HFFc6 (cell line): Measurements from ENCODE around the gene NPAS3. TPM values are rescaled to one million over a fixed set of nuclear protein-coding genes. Genes with fewer than 3 reads are reported as not detected.

Experiments used
- DNase-seq: peaks from one replicate; pipeline ENCODE4 v3.0.0-alpha.2; 2018
- H3K27ac Mint-ChIP-seq: 2 replicates; pipeline ENCODE4 v1.8.0; 2020; ENCODE audit warnings: mild to moderate bottlenecking, mixed read lengths
- H3K27me3 Mint-ChIP-seq: 2 replicates; pipeline ENCODE4 v1.8.0; 2021; ENCODE audit warnings: mild to moderate bottlenecking, moderate library complexity, mixed read lengths; ENCODE audit not compliant: insufficient read depth
- H3K36me3 Mint-ChIP-seq: 2 replicates; pipeline ENCODE4 v1.8.0; 2021; ENCODE audit warnings: low read depth, mixed read lengths
- H3K4me1 Mint-ChIP-seq: 2 replicates; pipeline ENCODE4 v1.8.0; 2020; ENCODE audit warnings: low read depth, mixed read lengths
- H3K4me3 Mint-ChIP-seq: 2 replicates; pipeline ENCODE4 v1.8.0; 2020; ENCODE audit warnings: mild to moderate bottlenecking, moderate library complexity, mixed read lengths
- H3K9me3 Mint-ChIP-seq: 2 replicates; pipeline ENCODE4 v1.8.0; 2020; ENCODE audit warnings: mild to moderate bottlenecking, mixed read lengths
- total RNA-seq, 6 experiments: library from RNA; stranded (reverse); fragmentation: NEBNext Ultra II Directional; extraction: Animal tissue kit (Norgen Biotek cat#: 25700); gene quantifications; 2 replicates in 1 of 6; 3 replicates in 5 of 6; pipeline ENCODE4 v1.2.3, GENCODE V29; 2021
- TF ChIP-seq, protein P1 (sequence below): fragments of 200-600 bp; sonication (generic); IDR thresholded peaks from 2 replicates; pipeline ENCODE4 v1.5.0; 2021; ENCODE audit warnings: antibody characterized with exemption, mild to moderate bottlenecking

The NPAS3 gene
- total RNA-seq, 6 experiments from 2014 or later: not detected

DNA sequence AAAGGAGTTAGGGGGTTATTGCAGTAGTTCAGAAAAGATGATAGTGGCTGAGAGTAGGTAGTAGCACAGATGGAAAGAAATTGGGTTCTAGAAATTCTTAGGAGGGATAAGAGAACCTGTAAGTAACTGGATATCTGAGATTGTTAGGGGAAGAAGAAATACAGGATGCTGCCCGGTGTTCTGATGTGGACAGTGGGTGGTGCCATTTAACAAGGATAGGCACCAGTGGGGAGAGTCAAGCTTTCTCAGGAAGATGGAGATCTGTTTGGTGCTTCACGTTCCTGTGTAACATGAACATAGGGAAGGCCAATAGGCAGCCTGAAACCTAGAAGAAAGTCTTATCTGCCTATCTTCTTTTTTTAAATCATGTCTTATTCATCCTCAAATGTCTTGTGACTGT is 245.9 kb downstream of the NPAS3 start:
- H3K9me3 Mint-ChIP-seq: no peaks in the 10 kb centered on the region; the same call in 1 of the 2 replicates
- H3K4me3 Mint-ChIP-seq: no peak overlapping the region
- H3K4me1 Mint-ChIP-seq: no peaks in the 10 kb centered on the region
- no peak overlapping the region for H3K27ac Mint-ChIP-seq
- H3K27me3 Mint-ChIP-seq: no peaks in the 10 kb centered on the region; the same call in 1 of the 2 replicates
- TF ChIP-seq, protein P1, sequence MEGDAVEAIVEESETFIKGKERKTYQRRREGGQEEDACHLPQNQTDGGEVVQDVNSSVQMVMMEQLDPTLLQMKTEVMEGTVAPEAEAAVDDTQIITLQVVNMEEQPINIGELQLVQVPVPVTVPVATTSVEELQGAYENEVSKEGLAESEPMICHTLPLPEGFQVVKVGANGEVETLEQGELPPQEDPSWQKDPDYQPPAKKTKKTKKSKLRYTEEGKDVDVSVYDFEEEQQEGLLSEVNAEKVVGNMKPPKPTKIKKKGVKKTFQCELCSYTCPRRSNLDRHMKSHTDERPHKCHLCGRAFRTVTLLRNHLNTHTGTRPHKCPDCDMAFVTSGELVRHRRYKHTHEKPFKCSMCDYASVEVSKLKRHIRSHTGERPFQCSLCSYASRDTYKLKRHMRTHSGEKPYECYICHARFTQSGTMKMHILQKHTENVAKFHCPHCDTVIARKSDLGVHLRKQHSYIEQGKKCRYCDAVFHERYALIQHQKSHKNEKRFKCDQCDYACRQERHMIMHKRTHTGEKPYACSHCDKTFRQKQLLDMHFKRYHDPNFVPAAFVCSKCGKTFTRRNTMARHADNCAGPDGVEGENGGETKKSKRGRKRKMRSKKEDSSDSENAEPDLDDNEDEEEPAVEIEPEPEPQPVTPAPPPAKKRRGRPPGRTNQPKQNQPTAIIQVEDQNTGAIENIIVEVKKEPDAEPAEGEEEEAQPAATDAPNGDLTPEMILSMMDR: no peak
- H3K36me3 Mint-ChIP-seq: no peaks in the 10 kb centered on the region
- DNase-seq: no peak

DNA sequence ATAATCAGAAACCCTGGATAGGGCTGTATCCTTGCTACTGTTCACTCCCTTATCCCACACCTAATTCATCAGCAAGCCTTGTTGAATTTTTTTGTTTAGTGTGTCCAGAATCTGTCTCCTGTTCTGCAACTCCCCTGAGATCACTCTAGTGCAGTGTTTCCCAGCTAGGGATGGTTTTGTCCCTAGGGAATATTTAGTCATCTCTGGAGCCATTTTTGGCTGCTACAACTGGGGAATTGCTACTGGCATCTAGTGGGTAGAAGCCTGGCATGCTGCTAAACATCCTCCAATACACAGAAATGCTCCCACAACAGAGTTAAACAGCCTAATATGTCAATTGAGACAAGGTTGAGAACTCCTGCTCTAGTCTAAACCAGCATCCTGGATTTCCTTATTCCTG is 248.0 kb downstream of the NPAS3 start:
- Mint-ChIP-seq H3K27me3 (no peaks in the 10 kb centered on the region; the same call in 1 of the 2 replicates), H3K9me3 (no peaks in the 10 kb centered on the region; the same call in 1 of the 2 replicates), H3K4me1 (no peaks in the 10 kb centered on the region), H3K36me3 (no peaks in the 10 kb centered on the region), H3K4me3 (no peak overlapping the region), H3K27ac (no peak overlapping the region)
- TF ChIP-seq, protein P1: no peak
- no peak for DNase-seq

- no peak overlapping the region for H3K4me3 Mint-ChIP-seq
- H3K4me1 Mint-ChIP-seq: no peaks in the 10 kb centered on the region
- no peaks in the 10 kb centered on the region for H3K36me3 Mint-ChIP-seq
- H3K9me3 Mint-ChIP-seq: no peaks in the 10 kb centered on the region; the same call in 1 of the 2 replicates
- DNase-seq: no peak
- no peak overlapping the region for H3K27ac Mint-ChIP-seq
- no peaks in the 10 kb centered on the region; the same call in 1 of the 2 replicates for H3K27me3 Mint-ChIP-seq
- TF ChIP-seq, protein P1: no peak
Measured at GRCh38 chr14:33188880-33189279, 250.2 kb downstream of the NPAS3 start.

GRCh38 chr14:33191855-33192254 is 253.2 kb downstream of the NPAS3 start:
- Mint-ChIP-seq H3K36me3 (no peaks in the 10 kb centered on the region), H3K4me1 (no peaks in the 10 kb centered on the region), H3K4me3 (no peak overlapping the region), H3K27ac (no peak overlapping the region), H3K27me3 (no peaks in the 10 kb centered on the region), H3K9me3 (no peaks in the 10 kb centered on the region; the same call in 1 of the 2 replicates)
- DNase-seq: no peak
- TF ChIP-seq, protein P1: no peak

DNA sequence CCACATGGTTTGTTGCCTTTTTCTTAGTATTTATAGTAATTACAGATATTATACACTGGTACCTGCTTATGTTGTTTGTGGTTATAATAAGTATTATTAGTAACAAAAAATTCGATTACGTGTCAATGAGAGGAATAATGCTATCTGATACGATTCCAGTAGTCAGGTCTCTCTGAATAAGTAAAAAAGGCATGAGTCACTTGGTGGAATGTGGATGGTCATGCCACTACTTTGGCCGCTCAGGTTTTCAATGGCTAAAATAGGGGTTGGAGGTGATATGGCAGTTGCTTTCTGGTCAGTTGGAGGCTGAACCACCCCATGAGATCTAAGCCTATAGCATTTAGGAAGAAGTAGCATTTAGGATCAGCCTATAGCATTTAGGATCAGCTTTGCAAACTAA is 255.9 kb downstream of the NPAS3 start:
- H3K36me3 Mint-ChIP-seq: no peaks in the 10 kb centered on the region
- H3K9me3 Mint-ChIP-seq: peaks cover 14% of the 10 kb centered on the region

More for the DNA sequence above, 255.9 kb downstream of the NPAS3 start:
- Mint-ChIP-seq H3K4me3 (no peak overlapping the region), H3K4me1 (no peaks in the 10 kb centered on the region), H3K27me3 (no peaks in the 10 kb centered on the region), H3K27ac (no peak overlapping the region)
- DNase-seq: no peak
- TF ChIP-seq, protein P1: no peak
